K562 (cell line): Measurements from ENCODE around the gene MECR. TPM values are rescaled to one million over a fixed set of nuclear protein-coding genes. Genes with fewer than 3 reads are reported as not detected.

Experiments
- ATF4 ChIP-seq: fragments of 450-650 bp; formaldehyde crosslinking; IDR thresholded peaks from 2 replicates; pipeline ENCODE4 v1.4.0; 2022; ENCODE audit warnings: mild to moderate bottlenecking, moderate library complexity
- DACH1 ChIP-seq: fragments of 450-650 bp; IDR thresholded peaks from 2 replicates; pipeline ENCODE4 v1.6.1; 2018; ENCODE audit not compliant: partially characterized antibody
- E4F1 ChIP-seq: fragments of 250-450 bp; sonication (Bioruptor Pico); IDR thresholded peaks from 2 replicates; pipeline ENCODE4 v1.5.0; 2021; ENCODE audit warnings: mild to moderate bottlenecking, borderline replicate concordance
- EP400 ChIP-seq: fragments of 450-650 bp; IDR thresholded peaks from 2 replicates; pipeline ENCODE4 v1.6.1; 2017; ENCODE audit warnings: antibody characterized with exemption, mild to moderate bottlenecking, moderate library complexity
- ETS2 ChIP-seq: IDR thresholded peaks from 2 replicates; pipeline ENCODE4 v1.6.1; 2016; ENCODE audit warnings: borderline replicate concordance, missing genetic modification characterization, mild to moderate bottlenecking, moderate library complexity, missing compliant biosample characterization; ENCODE audit not compliant: poor library complexity, severe bottlenecking
- ETV6 ChIP-seq, 3 experiments: fragments of 150-350 bp in 1 of 3; sonication (generic) in 1 of 3; formaldehyde crosslinking in 1 of 3; IDR thresholded peaks; 2 replicates each; pipeline versions ENCODE4 v1.6.1 to v1.8.0; 2014 to 2022; ENCODE audit warnings: borderline replicate concordance in 2 of 3, low read depth in 2 of 3, antibody characterized with exemption in 1 of 3, low read length in 1 of 3, mild to moderate bottlenecking in 1 of 3, missing genetic modification reagents in 1 of 3
- FIP1L1 ChIP-seq: fragments of 200-400 bp; formaldehyde crosslinking; IDR thresholded peaks from 2 replicates; pipeline ENCODE4 v1.6.1; 2018; ENCODE audit warnings: mild to moderate bottlenecking, low read depth, low read length; ENCODE audit not compliant: poor library complexity, severe bottlenecking
- FOXK1 ChIP-seq: sonication (generic); formaldehyde crosslinking; IDR thresholded peaks from 2 replicates; pipeline ENCODE4 v1.8.0; 2022; ENCODE audit warnings: missing genetic modification reagents, mild to moderate bottlenecking, borderline replicate concordance
- NFE2L1 ChIP-seq: fragments of 450-650 bp; IDR thresholded peaks from 2 replicates; pipeline ENCODE4 v1.6.1; 2016; ENCODE audit warnings: missing genetic modification characterization, low read depth, mild to moderate bottlenecking, missing compliant biosample characterization, moderate library complexity, borderline replicate concordance
- PHF20 ChIP-seq: fragments of 450-650 bp; IDR thresholded peaks from 2 replicates; pipeline ENCODE4 v1.6.1; 2018; ENCODE audit not compliant: partially characterized antibody
- SAFB ChIP-seq: fragments of 200-400 bp; formaldehyde crosslinking; IDR thresholded peaks from 2 replicates; pipeline ENCODE4 v1.6.1; 2017; ENCODE audit warnings: low read depth, low read length, borderline replicate concordance
- SIRT6 ChIP-seq: IDR thresholded peaks from one replicate; pipeline ENCODE4 v1.6.1; 2012; ENCODE audit warnings: low read depth, mild to moderate bottlenecking, control low read depth, inconsistent platforms, low read length, moderate library complexity
- THAP7 ChIP-seq: fragments of 250-450 bp; sonication (Bioruptor Pico); IDR thresholded peaks from 2 replicates; pipeline ENCODE4 v1.5.0; 2021
- ZEB2 ChIP-seq: fragments of 450-650 bp; IDR thresholded peaks from 2 replicates; pipeline ENCODE4 v1.6.1; 2016
- ZNF316 ChIP-seq: fragments of 450-650 bp; IDR thresholded peaks from 2 replicates; pipeline ENCODE4 v1.6.1; 2016
- ZNF384 ChIP-seq: IDR thresholded peaks from 2 replicates; pipeline ENCODE4 v1.6.1; 2012; ENCODE audit warnings: low read depth, low read length, improper control_type of control experiment
- ZNF668 ChIP-seq: fragments of 250-450 bp; sonication (Bioruptor Pico); IDR thresholded peaks from 2 replicates; pipeline ENCODE4 v1.8.0; 2022; ENCODE audit warnings: mild to moderate bottlenecking, inconsistent platforms
- ZNF699 ChIP-seq: fragments of 250-450 bp; sonication (Bioruptor Pico); IDR thresholded peaks from 2 replicates; pipeline ENCODE4 v1.8.0; 2021; ENCODE audit warnings: mild to moderate bottlenecking, moderate library complexity; ENCODE audit not compliant: insufficient replicate concordance
- polyA plus RNA-seq, 8 experiments: library from polyadenylated mRNA; depleted of rRNA in 4 of 8; stranded (reverse) in 5 of 8; unstranded in 3 of 8; fragments of >200 nt; fragmentation: Nextera tagmentation in 2 of 8; fragmentation: Illumina TruSeq in 1 of 8; extraction: Ambion mirVana in 2 of 8; extraction: Trizol in 1 of 8; gene quantifications; 2 replicates each; pipeline versions ENCODE4 v1.2.1 to v1.2.3, GENCODE V29; 2011 to 2014; ENCODE audit warnings: inconsistent platforms in 1 of 8, missing spikeins in 1 of 8
- total RNA-seq, 7 experiments: library from RNA; depleted of rRNA in 6 of 7; stranded (reverse); fragments of >200 nt in 6 of 7; fragmentation: Illumina TruSeq in 2 of 7; extraction: Trizol in 2 of 7; gene quantifications; 2 replicates each; pipeline versions ENCODE4 v1.2.1 to v1.2.3, GENCODE V29; 2011 to 2021; ENCODE audit warnings: low replicate concordance in 1 of 7
- TF ChIP-seq, protein P1 (sequence below): fragments of 450-650 bp; conservative IDR thresholded peaks from 2 replicates; pipeline ENCODE4 v1.6.1; 2016; ENCODE audit warnings: missing genetic modification characterization, low read depth, mild to moderate bottlenecking, control low read depth, missing compliant biosample characterization
- TF ChIP-seq, protein P2 (sequence below), 3 experiments: IDR thresholded peaks in 2 of 3; conservative IDR thresholded peaks in 1 of 3; 2 replicates each; pipeline ENCODE4 v1.5.1; 2011 to 2012; ENCODE audit warnings: low read length in 3 of 3, mild to moderate bottlenecking in 3 of 3, control low read depth in 2 of 3, improper control_type of control experiment in 1 of 3, inconsistent platforms in 1 of 3, low read depth in 1 of 3, mixed read lengths in 1 of 3, moderate library complexity in 1 of 3; ENCODE audit not compliant: insufficient read depth in 2 of 3

The MECR gene
- total and polyA plus RNA-seq, 9 of the 15 experiments (the other 6 are each of a cell fraction or from before 2014, with no cell fraction given) = 10.4 to 58.6 (median 42.9) TPM

DNA sequence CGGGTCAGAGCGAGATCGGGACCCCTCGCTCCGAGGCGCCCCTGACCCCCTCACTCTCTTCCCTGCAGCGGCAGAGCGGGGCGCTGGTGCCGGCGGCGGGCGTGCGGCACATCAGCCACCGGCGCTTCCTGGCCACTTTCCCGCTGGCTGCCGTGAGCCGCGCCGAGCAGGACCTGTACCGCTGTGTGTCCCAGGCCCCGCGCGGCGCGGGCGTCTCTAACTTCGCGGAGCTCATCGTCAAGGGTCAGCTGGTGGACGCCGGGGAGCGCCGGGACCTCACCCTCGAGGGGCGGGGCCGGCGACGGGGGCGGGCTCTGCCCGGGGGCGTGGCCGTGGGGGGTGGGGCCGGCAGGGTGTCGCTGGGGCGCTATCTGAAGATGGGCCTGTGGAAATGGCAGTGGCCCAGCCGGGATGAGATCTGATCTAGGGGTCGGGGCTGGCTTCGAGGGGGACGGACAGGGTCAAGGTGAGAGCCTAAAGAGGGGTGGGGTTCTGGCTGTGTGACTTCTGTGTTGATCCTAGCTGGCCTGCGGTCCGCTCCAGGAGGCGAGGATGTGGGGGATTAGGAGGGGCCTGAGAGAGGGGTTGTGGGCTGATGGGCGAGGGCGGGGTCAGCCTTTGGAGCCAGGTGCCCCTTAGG is 29.2 kb upstream of the MECR start (continued):
- TF ChIP-seq E4F1 (CRISPR knock-in tag) (no peak), SAFB (0 out of 2 replicates have a peak, but pooled peaks have one; percentile 35), THAP7 (CRISPR knock-in tag) (no peak), ZEB2 (no peak), NFE2L1 (tag) (no peak), EP400 (no peak), ETS2 (tag) (no peak), ZNF699 (CRISPR knock-in tag) (no peak), FIP1L1 (peak; percentile 64), ZNF316 (no peak), ZNF384 (no peak), ZNF668 (CRISPR knock-in tag) (no peak), ETV6 (IDR thresholded peaks at IDR 0.05; ENCODE audit: borderline replicate concordance in 1 of 2, low read depth in 2 of 2, low read length in 1 of 2) (no peak), ETV6 (CRISPR knock-in tag; IDR thresholded peaks at IDR 0.05; ENCODE audit: borderline replicate concordance) (no peak), FOXK1 (CRISPR knock-in tag) (no peak), SIRT6 (no peak), DACH1 (peak; percentile 49), PHF20 (no peak), ATF4 (no peak)
- TF ChIP-seq, protein P1, sequence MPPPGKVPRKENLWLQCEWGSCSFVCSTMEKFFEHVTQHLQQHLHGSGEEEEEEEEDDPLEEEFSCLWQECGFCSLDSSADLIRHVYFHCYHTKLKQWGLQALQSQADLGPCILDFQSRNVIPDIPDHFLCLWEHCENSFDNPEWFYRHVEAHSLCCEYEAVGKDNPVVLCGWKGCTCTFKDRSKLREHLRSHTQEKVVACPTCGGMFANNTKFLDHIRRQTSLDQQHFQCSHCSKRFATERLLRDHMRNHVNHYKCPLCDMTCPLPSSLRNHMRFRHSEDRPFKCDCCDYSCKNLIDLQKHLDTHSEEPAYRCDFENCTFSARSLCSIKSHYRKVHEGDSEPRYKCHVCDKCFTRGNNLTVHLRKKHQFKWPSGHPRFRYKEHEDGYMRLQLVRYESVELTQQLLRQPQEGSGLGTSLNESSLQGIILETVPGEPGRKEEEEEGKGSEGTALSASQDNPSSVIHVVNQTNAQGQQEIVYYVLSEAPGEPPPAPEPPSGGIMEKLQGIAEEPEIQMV (tag) = no peak
- TF ChIP-seq, protein P2, sequence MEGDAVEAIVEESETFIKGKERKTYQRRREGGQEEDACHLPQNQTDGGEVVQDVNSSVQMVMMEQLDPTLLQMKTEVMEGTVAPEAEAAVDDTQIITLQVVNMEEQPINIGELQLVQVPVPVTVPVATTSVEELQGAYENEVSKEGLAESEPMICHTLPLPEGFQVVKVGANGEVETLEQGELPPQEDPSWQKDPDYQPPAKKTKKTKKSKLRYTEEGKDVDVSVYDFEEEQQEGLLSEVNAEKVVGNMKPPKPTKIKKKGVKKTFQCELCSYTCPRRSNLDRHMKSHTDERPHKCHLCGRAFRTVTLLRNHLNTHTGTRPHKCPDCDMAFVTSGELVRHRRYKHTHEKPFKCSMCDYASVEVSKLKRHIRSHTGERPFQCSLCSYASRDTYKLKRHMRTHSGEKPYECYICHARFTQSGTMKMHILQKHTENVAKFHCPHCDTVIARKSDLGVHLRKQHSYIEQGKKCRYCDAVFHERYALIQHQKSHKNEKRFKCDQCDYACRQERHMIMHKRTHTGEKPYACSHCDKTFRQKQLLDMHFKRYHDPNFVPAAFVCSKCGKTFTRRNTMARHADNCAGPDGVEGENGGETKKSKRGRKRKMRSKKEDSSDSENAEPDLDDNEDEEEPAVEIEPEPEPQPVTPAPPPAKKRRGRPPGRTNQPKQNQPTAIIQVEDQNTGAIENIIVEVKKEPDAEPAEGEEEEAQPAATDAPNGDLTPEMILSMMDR (IDR thresholded peaks at IDR 0.05 in 2 of 3, conservative IDR thresholded peaks at IDR 0.05 in 1 of 3; ENCODE audit: insufficient read depth in 2 of 3, low read depth in 1 of 3, low read length in 3 of 3) = no peak
